ENCODE measurements around the gene ATP5IF1. TPM values are rescaled to one million over a fixed set of nuclear protein-coding genes. Genes with fewer than 3 reads are reported as not detected.
A peak's percentile ranks its signal among the peaks of the same experiment; 100 is the strongest.

ATP5IF1 gene
- total and polyA plus RNA-seq, 2 of the 13 experiments (the other 11 are each of a cell fraction or from before 2014, with no cell fraction given), result 97.7 to 131 TPM

- no peak for TF ChIP-seq PREB (CRISPR knock-in tag; IDR thresholded peaks at IDR 0.05)
- TF ChIP-seq ZNF333 (CRISPR knock-in tag; IDR thresholded peaks at IDR 0.05; ENCODE audit: borderline replicate concordance), result no peak
- peak; percentile 61; the same call in 1 of the 2 replicates for TF ChIP-seq E2F1 (CRISPR knock-in tag; IDR thresholded peaks at IDR 0.05)
- TF ChIP-seq SRSF1 (optimal IDR thresholded peaks at IDR 0.05; ENCODE audit: low read depth, low read length), result peak; percentile 94
- TF ChIP-seq ETS1 (CRISPR knock-in tag; IDR thresholded peaks at IDR 0.05), result no peak
- no peak for TF ChIP-seq NFIC (IDR thresholded peaks at IDR 0.05; ENCODE audit: low read length)
- TF ChIP-seq PRPF4 (IDR thresholded peaks at IDR 0.05; ENCODE audit: low read depth, low read length, poor library complexity, severe bottlenecking), result no peak
- no peak for TF ChIP-seq ARNT (IDR thresholded peaks at IDR 0.05)
- TF ChIP-seq ZNF563 (CRISPR knock-in tag; IDR thresholded peaks at IDR 0.05), result 0 out of 2 replicates have a peak, but pooled peaks have one; percentile 45
- 0 out of 2 replicates have a peak, but pooled peaks have one; percentile 36 for TF ChIP-seq ZNF430 (CRISPR knock-in tag; IDR thresholded peaks at IDR 0.05)
- no peak for TF ChIP-seq ZSCAN30 (CRISPR knock-in tag; IDR thresholded peaks at IDR 0.05)
- TF ChIP-seq RBM39 (IDR thresholded peaks at IDR 0.05; ENCODE audit: low read depth, low read length, poor library complexity, severe bottlenecking), result peak; percentile 83
- no peak for TF ChIP-seq GABPA (IDR thresholded peaks at IDR 0.05; ENCODE audit: low read depth, low read length)
- TF ChIP-seq GABPA (CRISPR knock-in tag; IDR thresholded peaks at IDR 0.05; ENCODE audit: low read depth), result peak; percentile 72
- no peak; the same call in 1 of the 2 replicates for TF ChIP-seq PAXIP1 (CRISPR knock-in tag; conservative IDR thresholded peaks at IDR 0.05)
- peak; percentile 96 for TF ChIP-seq RBFOX2 (IDR thresholded peaks at IDR 0.05; ENCODE audit: low read depth, low read length)
- TF ChIP-seq FOXO1 (CRISPR knock-in tag; IDR thresholded peaks at IDR 0.05), result peak; percentile 42; the same call in 1 of the 2 replicates
- 0 out of 2 replicates have a peak, but pooled peaks have one; percentile 12 for TF ChIP-seq TFDP2 (CRISPR knock-in tag; IDR thresholded peaks at IDR 0.05)
- peak; percentile 39; the same call in 1 of the 2 replicates for TF ChIP-seq FOXK1 (CRISPR knock-in tag; IDR thresholded peaks at IDR 0.05; ENCODE audit: borderline replicate concordance, low read depth)
- TF ChIP-seq HHEX (CRISPR knock-in tag; IDR thresholded peaks at IDR 0.05), result no peak
- peak; percentile 48 for TF ChIP-seq ZNF883 (CRISPR knock-in tag; IDR thresholded peaks at IDR 0.05; ENCODE audit: not compliant biosample characterization)
- TF ChIP-seq KMT2A (CRISPR knock-in tag; IDR thresholded peaks at IDR 0.05), result no peak
Observed at GRCh38 chr1:28259252-28259933, 23.5 kb downstream of the ATP5IF1 start, which contains the start of gene SESN2 (continued).

Measured in HepG2 (cell line).